ENCODE data around the gene RBM34.
"Not testable (repeated sequence)": the region's sequence is repeated elsewhere in the genome, so short reads cannot be mapped to it uniquely, and the experiment has no call there.

The RBM34 gene

GRCh38 chr1:235160957-235161684, at the start of gene RBM34:
Gene RBM34 (minus strand): TSS chr1:235161250. CDS start chr1:235161226, 24 bp downstream.
- FAIRE-seq (peak; percentile 91), DNase-seq (ENCODE audit: extremely low spot score, insufficient read length, low read depth) (peak; percentile 87)

GRCh38 chr1:235207209-235207565, 46.1 kb upstream of the RBM34 start:
- FAIRE-seq, result no peak
- DNase-seq (ENCODE audit: extremely low spot score, insufficient read length, low read depth), result no peak

GRCh38 chr1:235206533-235207208, 45.6 kb upstream of the RBM34 start:
- FAIRE-seq, result peak; percentile 5
- no peak for DNase-seq (ENCODE audit: extremely low spot score, insufficient read length, low read depth)

- DNase-seq (ENCODE audit: extremely low spot score, insufficient read length, low read depth) (no peak), FAIRE-seq (no peak)
Measured at GRCh38 chr1:235205687-235206086, 44.6 kb upstream of the RBM34 start.

- DNase-seq (ENCODE audit: extremely low spot score, insufficient read length, low read depth), result no peak
Measured at GRCh38 chr1:235203428-235203827, 42.4 kb upstream of the RBM34 start.

GRCh38 chr1:235202447-235202846, 41.4 kb upstream of the RBM34 start:
- not testable (repeated sequence) for FAIRE-seq

More at GRCh38 chr1:235203428-235203827, 42.4 kb upstream of the RBM34 start:
- FAIRE-seq, result no peak

GRCh38 chr1:235199441-235199840, 38.4 kb upstream of the RBM34 start:
- FAIRE-seq, result no peak
- no peak for DNase-seq (ENCODE audit: extremely low spot score, insufficient read length, low read depth)

More at GRCh38 chr1:235202447-235202846, 41.4 kb upstream of the RBM34 start:
- not testable (repeated sequence) for DNase-seq (ENCODE audit: extremely low spot score, insufficient read length, low read depth)

GRCh38 chr1:235190431-235190830, 29.4 kb upstream of the RBM34 start:
- no peak for DNase-seq (ENCODE audit: extremely low spot score, insufficient read length, low read depth)
- FAIRE-seq, result no peak

- DNase-seq (ENCODE audit: extremely low spot score, insufficient read length, low read depth) (no peak), FAIRE-seq (no peak)
Measured at GRCh38 chr1:235187316-235187715, 26.3 kb upstream of the RBM34 start.

- FAIRE-seq, result no peak
- no peak for DNase-seq (ENCODE audit: extremely low spot score, insufficient read length, low read depth)
Measured at GRCh38 chr1:235181561-235182245, 20.7 kb upstream of the RBM34 start.

- FAIRE-seq (no peak), DNase-seq (ENCODE audit: extremely low spot score, insufficient read length, low read depth) (no peak)
Measured at GRCh38 chr1:235180916-235181460, 19.9 kb upstream of the RBM34 start.

- DNase-seq (ENCODE audit: extremely low spot score, insufficient read length, low read depth), result no peak
- FAIRE-seq, result no peak
Measured at GRCh38 chr1:235176486-235176885, 15.4 kb upstream of the RBM34 start.

GRCh38 chr1:235169986-235170385, 8.9 kb upstream of the RBM34 start:
- no peak for FAIRE-seq
- DNase-seq (ENCODE audit: extremely low spot score, insufficient read length, low read depth), result no peak

GRCh38 chr1:235168375-235168774, 7.3 kb upstream of the RBM34 start:
- DNase-seq (ENCODE audit: extremely low spot score, insufficient read length, low read depth) (no peak), FAIRE-seq (no peak)

GRCh38 chr1:235161685-235162327, 756 bp upstream of the RBM34 start:
- FAIRE-seq (no peak), DNase-seq (ENCODE audit: extremely low spot score, insufficient read length, low read depth) (no peak)

- no peak for FAIRE-seq
Measured at GRCh38 chr1:235160383-235160956, 580 bp downstream of the RBM34 start.

GRCh38 chr1:235159930-235160329, 1.1 kb downstream of the RBM34 start:
- FAIRE-seq; DNase-seq (ENCODE audit: extremely low spot score, insufficient read length, low read depth): not testable (repeated sequence)

More at GRCh38 chr1:235160383-235160956, 580 bp downstream of the RBM34 start:
- DNase-seq (ENCODE audit: extremely low spot score, insufficient read length, low read depth), result no peak

GRCh38 chr1:235159284-235159683, 1.8 kb downstream of the RBM34 start:
- not testable (repeated sequence) for FAIRE-seq

GRCh38 chr1:235158680-235159079, 2.4 kb downstream of the RBM34 start:
- no peak for FAIRE-seq
- DNase-seq (ENCODE audit: extremely low spot score, insufficient read length, low read depth), result no peak

More at GRCh38 chr1:235159284-235159683, 1.8 kb downstream of the RBM34 start:
- DNase-seq (ENCODE audit: extremely low spot score, insufficient read length, low read depth), result not testable (repeated sequence)

- DNase-seq (ENCODE audit: extremely low spot score, insufficient read length, low read depth), result no peak
- no peak for FAIRE-seq
Measured at GRCh38 chr1:235157150-235157549, 3.9 kb downstream of the RBM34 start.
